ENCODE data around the gene MRPL41.
"Not testable (repeated sequence)": the region's sequence is repeated elsewhere in the genome, so short reads cannot be mapped to it uniquely, and the experiment has no call there.

MRPL41 gene

GRCh38 chr9:137590123-137590468 lies 38.4 kb downstream of the MRPL41 start:
- DNase-seq (ENCODE audit: low read depth): no peak
- no peak for TF ChIP-seq CTCF (IDR thresholded peaks at IDR 0.05; ENCODE audit: low read depth, low read length, missing control alignments)
- H3K4me3 ChIP-seq (ENCODE audit: low read depth, low read length): peak overlapping the region; percentile 94

GRCh38 chr9:137590469-137591383 lies 39.0 kb downstream of the MRPL41 start, which contains the start of gene ZMYND19:
TSS of gene ZMYND19 (minus strand) at chr9:137590512. CDS start at chr9:137590263, 249 bp downstream.
- peak; percentile 38 for DNase-seq (ENCODE audit: low read depth)
- no peak for TF ChIP-seq CTCF (IDR thresholded peaks at IDR 0.05; ENCODE audit: low read depth, low read length, missing control alignments)
- peak within 1 kb of the TSS; percentile 94 for H3K4me3 ChIP-seq (ENCODE audit: low read depth, low read length)

- TF ChIP-seq CTCF (IDR thresholded peaks at IDR 0.05; ENCODE audit: low read depth, low read length, missing control alignments): no peak
- DNase-seq (ENCODE audit: low read depth): no peak
- no peak overlapping the region for H3K4me3 ChIP-seq (ENCODE audit: low read depth, low read length)
Measured at GRCh38 chr9:137592767-137593166, 41.1 kb downstream of the MRPL41 start.

GRCh38 chr9:137593176-137593575 lies 41.5 kb downstream of the MRPL41 start:
- no peak for TF ChIP-seq CTCF (IDR thresholded peaks at IDR 0.05; ENCODE audit: low read depth, low read length, missing control alignments)
- no peak overlapping the region for H3K4me3 ChIP-seq (ENCODE audit: low read depth, low read length)
- no peak for DNase-seq (ENCODE audit: low read depth)

GRCh38 chr9:137596577-137596976 lies 44.9 kb downstream of the MRPL41 start:
- DNase-seq (ENCODE audit: low read depth); H3K4me3 ChIP-seq (ENCODE audit: low read depth, low read length): not testable (repeated sequence)

- TF ChIP-seq CTCF (IDR thresholded peaks at IDR 0.05; ENCODE audit: low read depth, low read length, missing control alignments): no peak
- DNase-seq (ENCODE audit: low read depth): no peak
- H3K4me3 ChIP-seq (ENCODE audit: low read depth, low read length): no peak overlapping the region
Measured at GRCh38 chr9:137598943-137599342, 47.3 kb downstream of the MRPL41 start.

Measured in GM12864 (cell line).